Hypothalamus (tissue), 51 donors: Measurements from ENCODE around the gene DOCK1.

Experiments used
- DNase-seq, 51 donors: peaks; one replicate each; lab custom pipeline; 2025; lab: John Stamatoyannopoulos, UW

The DOCK1 gene

GRCh38 chr10:126948355-126949160 lies 43.3 kb downstream of the DOCK1 start:
- DNase-seq, result no peak

DNA sequence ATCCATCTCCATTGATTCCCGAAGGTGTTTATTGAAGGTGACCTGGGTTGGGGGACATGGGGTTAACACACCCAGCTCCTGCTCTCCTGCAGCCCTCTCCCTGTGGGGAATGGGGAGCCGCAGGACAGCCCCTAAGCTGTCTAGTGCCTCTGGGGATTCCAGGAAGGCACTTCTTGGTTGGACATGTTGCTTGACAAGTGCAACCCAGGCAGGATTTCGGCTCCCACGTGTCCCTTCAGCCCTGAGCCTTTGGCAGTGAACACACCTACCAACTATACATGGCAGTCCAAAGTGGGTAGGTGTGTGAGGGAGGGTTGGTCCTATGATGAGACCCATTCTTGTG lies 43.9 kb downstream of the DOCK1 start:
- DNase-seq, result no peak

GRCh38 chr10:126950401-126951105 lies 45.3 kb downstream of the DOCK1 start:
- no peak for DNase-seq

DNA sequence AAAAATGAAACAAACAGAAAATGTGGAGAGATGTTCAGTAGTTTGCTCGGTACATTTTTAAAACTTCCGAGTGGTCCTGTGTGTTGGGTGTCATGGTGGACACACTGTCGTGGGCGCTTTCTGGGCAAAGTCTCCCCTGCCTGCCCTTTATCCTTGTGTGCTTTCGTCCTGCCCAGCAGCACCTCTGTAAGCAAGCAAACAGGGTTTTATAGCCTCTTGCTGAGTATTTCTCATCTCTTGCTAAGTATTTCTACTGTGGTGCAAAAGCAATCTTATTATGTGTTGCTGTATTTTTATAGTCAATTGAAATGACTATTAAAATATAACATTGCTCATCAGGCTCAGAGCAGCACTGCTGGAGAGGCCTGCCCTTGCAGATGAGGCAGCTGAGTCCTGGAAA lies 48.7 kb downstream of the DOCK1 start:
- DNase-seq, result no peak

- peak in 8 of 51 donors; percentile 20 to 53 (median 42) for DNase-seq
Measured at GRCh38 chr10:126955396-126955795, 50.2 kb downstream of the DOCK1 start.

DNA sequence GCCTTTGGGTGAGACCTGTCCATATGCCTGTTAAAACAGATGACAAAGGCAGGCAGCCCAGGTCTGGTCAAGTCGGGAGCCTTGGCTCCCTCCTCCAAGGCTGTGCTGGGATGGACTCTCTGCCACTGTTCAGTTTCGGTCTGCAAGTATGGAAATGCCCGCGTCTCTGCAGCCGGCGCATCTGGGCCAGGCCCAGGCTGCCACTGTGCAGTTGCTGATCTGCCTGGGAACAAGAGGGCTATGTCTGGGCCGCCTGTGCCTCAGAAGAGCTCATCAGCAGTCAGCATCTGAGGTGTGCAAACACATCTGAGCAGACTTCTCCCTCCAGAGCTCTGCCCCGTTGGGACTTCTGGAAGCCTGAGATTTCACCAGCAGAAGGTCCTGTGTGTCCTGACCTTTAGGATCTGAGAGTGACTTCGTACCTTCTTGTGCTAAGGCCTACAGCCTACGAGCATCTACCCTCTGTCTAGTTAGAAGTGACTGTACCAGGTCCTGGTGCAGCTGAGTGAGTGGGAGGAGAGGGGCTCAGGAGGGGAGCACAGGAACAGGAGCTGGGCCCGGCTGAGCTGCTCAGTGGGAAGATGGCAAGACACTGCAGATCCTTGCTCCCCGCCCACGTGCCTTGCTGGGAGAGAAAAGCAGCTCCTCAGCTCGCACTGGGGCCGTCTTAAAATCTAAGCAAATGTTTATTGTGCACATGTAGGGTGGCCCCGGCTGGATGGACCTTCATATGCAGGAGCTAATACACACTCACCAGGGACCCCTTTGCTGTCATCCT lies 50.9 kb downstream of the DOCK1 start:
- DNase-seq, result peak in 33 of 51 donors; percentile 8 to 76 (median 45)

DNA sequence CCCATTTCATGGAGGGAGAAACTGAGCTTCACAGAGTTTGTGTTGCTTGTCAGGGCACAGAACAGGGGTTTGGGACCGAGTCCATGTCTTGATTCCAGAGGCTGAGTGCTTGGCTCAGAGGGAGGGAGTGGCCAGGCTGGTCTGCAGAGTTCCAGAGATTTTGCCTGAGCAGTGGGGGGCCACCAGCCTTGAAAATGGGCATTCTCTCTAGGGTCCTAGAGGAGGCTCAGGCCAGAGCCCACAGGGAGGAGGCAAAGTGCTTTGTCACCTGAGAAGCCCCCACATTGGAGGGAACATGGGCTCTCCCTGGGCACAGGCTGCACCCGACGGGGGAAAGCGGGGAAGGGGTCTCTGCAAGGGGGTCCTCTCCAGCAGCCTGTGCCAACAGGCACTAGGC lies 51.5 kb downstream of the DOCK1 start:
- DNase-seq, result no peak

DNA sequence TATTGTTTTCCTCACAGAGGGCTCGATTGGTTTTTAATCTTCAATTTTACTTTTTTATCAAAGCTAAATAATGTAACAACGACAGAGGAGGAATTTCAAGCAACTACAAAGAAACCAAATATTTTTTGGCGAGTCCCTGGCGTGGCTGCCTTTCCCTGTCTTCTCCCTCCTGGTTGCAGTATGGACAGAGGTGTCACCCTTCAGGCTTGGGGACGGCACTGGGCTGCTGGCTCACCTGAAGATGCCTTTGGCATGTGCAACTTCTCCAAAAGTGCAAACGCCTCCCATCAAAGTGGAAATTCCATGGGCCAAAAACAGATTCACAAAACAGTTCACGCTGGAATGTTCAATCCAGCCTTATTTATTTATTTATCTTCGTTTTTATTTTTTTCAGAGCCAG lies 51.9 kb downstream of the DOCK1 start:
- DNase-seq, result no peak

- no peak for DNase-seq
Measured at GRCh38 chr10:126959431-126959830, 54.2 kb downstream of the DOCK1 start.

- no peak for DNase-seq
Measured at GRCh38 chr10:126959906-126960685, 54.9 kb downstream of the DOCK1 start.

DNA sequence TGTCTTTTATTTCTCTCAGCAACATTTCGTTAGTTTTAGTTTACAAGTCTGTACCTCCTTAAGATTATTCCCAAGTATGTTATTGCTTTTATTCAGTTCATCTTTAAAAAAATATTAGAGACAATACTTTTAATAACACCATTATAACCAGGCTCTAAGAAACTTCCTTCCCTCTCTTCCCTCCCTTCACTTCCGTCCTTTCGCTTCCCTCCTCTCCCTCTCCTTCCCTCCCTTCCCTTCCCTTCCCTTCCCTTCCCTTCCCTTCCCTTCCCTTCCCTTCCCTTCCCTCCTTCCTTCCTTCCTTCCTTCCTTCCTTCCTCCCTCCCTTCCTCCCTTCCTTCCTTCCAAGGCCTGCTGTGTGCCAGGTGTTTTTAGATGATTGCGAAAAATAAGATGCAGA lies 58.1 kb downstream of the DOCK1 start:
- no peak for DNase-seq

DNA sequence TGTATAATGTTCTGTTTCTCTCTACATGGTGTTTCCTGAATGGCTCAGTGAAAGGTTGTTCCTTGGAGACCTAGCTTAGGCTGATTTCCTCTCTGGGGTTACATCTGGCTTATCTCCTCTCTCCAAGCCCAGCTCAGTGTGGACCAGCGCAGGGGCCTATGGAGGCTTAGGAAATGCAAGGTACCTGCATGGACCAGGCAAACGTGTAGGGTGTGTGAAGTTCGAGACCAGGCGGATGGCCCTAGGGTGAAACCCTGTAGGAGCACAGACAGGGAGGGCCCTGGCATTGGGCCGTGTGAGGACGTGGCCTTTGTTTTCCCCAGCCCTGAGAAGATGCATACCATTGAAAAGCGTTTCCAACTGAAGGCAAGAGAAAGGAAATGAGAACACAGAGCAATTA lies 59.0 kb downstream of the DOCK1 start:
- DNase-seq, result peak in 1 of 51 donors; percentile 22

DNA sequence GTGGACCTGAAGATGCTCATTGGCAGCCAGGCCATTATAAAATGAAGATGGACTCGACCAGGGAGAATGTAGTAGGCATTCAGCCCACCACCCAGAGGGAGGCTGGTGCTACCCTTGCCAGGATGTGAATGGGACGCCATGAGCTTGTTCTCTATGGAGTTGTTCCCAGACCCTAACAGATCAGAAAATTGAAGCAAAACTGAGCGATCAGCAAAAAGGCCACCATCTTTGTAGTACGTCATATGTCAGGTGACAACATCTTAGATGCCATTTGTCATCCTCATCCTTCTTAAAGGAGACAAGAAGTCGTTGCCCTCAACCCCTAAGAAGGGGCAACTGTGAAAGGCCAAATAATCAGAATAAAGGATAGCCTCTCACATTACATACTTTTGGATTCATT lies 61.7 kb downstream of the DOCK1 start:
- DNase-seq, result no peak

GRCh38 chr10:126969310-126969709 lies 64.1 kb downstream of the DOCK1 start:
- DNase-seq, result peak in 11 of 51 donors; percentile 9 to 45 (median 29)

DNA sequence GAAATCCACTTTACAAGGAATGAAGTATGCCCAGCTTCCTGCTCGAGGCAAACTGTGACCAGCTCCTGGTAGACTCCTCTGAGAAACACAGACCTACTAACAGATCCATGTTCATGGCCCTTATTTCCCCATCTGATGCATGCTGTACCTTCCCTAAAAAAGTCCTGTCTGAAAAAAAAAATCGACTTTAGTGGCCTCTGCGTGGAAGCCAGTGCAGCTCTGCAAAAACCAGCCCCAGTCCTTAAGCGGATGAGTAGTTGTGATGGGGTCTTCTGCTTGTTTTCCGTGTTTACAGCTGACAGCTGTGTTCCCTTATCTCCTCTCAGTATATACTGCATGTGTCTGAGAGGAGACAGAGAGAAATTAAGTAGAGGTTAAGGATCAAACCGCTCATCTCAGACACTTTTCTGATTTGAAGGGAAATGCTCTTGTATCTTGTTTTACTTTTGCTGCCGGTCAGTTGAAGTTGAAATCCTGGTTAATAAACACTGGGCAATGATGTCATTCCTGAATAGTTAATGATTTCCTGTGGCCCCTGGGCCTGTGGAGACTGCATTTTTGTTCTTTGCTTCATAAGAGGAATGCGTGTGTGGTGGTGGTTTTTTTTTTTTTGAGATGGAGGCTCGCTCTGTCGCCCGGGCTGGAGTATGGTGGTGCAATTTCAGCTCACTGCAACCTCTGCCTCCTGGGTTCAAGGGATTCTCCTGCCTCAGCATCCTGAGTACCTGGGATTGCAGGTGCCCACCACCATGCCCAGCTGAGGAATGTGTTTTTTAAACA lies 67.6 kb downstream of the DOCK1 start:
- DNase-seq, result peak in 2 of 51 donors; percentile 33 to 59

- DNase-seq, result peak in 14 of 51 donors; percentile 8 to 60 (median 26)
Measured at GRCh38 chr10:126975221-126975620, 70.0 kb downstream of the DOCK1 start.

DNA sequence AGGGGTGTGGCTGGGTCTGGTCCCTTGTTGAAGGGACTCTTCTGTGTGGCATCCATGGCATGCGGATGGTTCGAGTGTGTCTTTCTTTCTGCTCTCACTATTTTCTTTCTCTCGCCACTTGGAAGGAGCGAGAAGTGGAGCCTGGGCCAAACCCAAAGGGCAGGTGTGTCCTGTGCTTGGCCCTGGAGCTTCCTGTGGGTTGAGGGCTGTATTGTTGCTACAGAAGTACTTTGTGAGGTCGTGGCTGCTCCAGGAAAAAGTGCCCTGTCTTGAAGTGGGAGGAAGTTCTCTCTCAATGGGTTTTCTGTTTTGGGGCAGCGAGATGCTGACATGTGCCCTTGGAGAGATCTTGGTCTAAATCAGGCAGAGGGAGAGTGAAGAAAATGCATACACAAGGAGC lies 72.0 kb downstream of the DOCK1 start:
- DNase-seq, result no peak

- no peak for DNase-seq
Measured at GRCh38 chr10:126979311-126979710, 74.1 kb downstream of the DOCK1 start.

- no peak for DNase-seq
Measured at GRCh38 chr10:126993208-126993607, 88.0 kb downstream of the DOCK1 start.
